ENCODE results near the gene GSE1. TPM values are rescaled to one million over a fixed set of nuclear protein-coding genes. Genes with fewer than 3 reads are reported as not detected.
A peak's percentile ranks its signal among the peaks of the same experiment; 100 is the strongest.

The GSE1 gene
- total and polyA plus RNA-seq, 9 of the 15 experiments (the other 6 are each of a cell fraction or from before 2014, with no cell fraction given): 12.2 to 244 (median 57.9) TPM

DNA sequence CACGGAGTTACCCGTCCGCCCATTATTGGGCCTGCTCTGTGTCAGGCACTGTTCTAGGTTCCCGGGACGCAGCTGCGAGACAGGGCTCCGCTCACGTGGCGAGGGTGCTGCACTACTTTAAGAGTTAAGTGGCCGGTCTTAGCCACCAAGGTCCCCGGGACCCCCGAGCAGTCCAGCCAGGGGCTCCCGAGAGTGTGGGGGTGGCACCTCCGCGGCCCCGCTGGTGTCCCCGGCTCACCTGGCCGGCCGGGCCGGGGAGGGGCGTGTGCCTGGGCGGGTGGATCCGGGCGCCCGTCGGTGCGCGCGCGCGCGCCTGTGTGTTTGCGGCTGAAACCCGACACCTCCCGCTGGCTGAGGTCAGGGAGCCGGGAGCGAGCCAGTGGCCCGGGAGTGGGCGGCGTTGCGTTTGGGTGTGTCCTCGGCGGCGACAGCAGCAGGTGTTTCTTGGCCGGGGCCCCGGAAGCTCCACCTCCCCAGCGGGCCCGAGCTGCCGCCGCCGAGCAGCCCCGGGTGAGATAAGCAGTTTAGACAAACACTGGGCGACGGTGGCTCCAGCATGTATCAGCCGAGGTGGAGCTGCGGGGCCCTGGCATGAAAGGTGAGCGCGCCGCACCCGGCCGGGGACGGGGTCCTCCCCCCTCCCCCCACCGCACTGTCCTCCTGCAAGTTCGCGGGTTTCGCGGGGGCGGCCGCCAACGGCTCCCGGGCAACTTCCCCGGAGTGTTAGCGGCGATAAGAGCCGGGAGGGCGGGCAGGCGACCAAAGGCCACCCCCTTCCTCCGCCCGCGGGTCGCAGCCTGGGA lies at the start of gene GSE1 (continued):
- TF ChIP-seq, protein P1, sequence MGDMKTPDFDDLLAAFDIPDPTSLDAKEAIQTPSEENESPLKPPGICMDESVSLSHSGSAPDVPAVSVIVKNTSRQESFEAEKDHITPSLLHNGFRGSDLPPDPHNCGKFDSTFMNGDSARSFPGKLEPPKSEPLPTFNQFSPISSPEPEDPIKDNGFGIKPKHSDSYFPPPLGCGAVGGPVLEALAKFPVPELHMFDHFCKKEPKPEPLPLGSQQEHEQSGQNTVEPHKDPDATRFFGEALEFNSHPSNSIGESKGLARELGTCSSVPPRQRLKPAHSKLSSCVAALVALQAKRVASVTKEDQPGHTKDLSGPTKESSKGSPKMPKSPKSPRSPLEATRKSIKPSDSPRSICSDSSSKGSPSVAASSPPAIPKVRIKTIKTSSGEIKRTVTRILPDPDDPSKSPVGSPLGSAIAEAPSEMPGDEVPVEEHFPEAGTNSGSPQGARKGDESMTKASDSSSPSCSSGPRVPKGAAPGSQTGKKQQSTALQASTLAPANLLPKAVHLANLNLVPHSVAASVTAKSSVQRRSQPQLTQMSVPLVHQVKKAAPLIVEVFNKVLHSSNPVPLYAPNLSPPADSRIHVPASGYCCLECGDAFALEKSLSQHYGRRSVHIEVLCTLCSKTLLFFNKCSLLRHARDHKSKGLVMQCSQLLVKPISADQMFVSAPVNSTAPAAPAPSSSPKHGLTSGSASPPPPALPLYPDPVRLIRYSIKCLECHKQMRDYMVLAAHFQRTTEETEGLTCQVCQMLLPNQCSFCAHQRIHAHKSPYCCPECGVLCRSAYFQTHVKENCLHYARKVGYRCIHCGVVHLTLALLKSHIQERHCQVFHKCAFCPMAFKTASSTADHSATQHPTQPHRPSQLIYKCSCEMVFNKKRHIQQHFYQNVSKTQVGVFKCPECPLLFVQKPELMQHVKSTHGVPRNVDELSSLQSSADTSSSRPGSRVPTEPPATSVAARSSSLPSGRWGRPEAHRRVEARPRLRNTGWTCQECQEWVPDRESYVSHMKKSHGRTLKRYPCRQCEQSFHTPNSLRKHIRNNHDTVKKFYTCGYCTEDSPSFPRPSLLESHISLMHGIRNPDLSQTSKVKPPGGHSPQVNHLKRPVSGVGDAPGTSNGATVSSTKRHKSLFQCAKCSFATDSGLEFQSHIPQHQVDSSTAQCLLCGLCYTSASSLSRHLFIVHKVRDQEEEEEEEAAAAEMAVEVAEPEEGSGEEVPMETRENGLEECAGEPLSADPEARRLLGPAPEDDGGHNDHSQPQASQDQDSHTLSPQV (IDR thresholded peaks at IDR 0.05): peak; percentile 42; the same call in 1 of the 2 replicates
- TF ChIP-seq XRCC3 (IDR thresholded peaks at IDR 0.05) (no peak), GTF2E2 (tag; IDR thresholded peaks at IDR 0.05) (peak; percentile 67; the same call in 1 of the 2 replicates), SMARCB1 (IDR thresholded peaks at IDR 0.05; ENCODE audit: insufficient read length, low read depth) (no peak), KLF1 (tag; IDR thresholded peaks at IDR 0.05) (peak; percentile 97), SETDB1 (IDR thresholded peaks at IDR 0.05; ENCODE audit: low read length) (no peak), ZNF507 (tag; conservative IDR thresholded peaks at IDR 0.05) (no peak), BRF1 (IDR thresholded peaks at IDR 0.05; ENCODE audit: borderline replicate concordance, extremely low read depth, insufficient read length) (no peak), GATAD2B (IDR thresholded peaks at IDR 0.05; ENCODE audit: borderline replicate concordance) (peak; percentile 84), SOX6 (IDR thresholded peaks at IDR 0.05) (peak; percentile 77), TCFL5 (CRISPR knock-in tag; conservative IDR thresholded peaks at IDR 0.05) (no peak), MEIS2 (IDR thresholded peaks at IDR 0.05; ENCODE audit: partially characterized antibody) (peak; percentile 54), ZNF274 (IDR thresholded peaks at IDR 0.05; ENCODE audit: borderline replicate concordance, low read depth, low read length) (peak; percentile 65; the same call in 1 of the 2 replicates), MIER1 (IDR thresholded peaks at IDR 0.05; ENCODE audit: low read depth) (no peak), PRPF4 (IDR thresholded peaks at IDR 0.05; ENCODE audit: insufficient read depth, low read depth, low read length, poor library complexity, severe bottlenecking) (peak; percentile 70)
- TF ChIP-seq, protein P2, sequence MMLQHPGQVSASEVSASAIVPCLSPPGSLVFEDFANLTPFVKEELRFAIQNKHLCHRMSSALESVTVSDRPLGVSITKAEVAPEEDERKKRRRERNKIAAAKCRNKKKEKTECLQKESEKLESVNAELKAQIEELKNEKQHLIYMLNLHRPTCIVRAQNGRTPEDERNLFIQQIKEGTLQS (IDR thresholded peaks at IDR 0.05): 0 out of 2 replicates have a peak, but pooled peaks have one; percentile 46
- TF ChIP-seq, protein P2 (CRISPR knock-in tag; conservative IDR thresholded peaks at IDR 0.05): no peak
- TF ChIP-seq, protein P3, sequence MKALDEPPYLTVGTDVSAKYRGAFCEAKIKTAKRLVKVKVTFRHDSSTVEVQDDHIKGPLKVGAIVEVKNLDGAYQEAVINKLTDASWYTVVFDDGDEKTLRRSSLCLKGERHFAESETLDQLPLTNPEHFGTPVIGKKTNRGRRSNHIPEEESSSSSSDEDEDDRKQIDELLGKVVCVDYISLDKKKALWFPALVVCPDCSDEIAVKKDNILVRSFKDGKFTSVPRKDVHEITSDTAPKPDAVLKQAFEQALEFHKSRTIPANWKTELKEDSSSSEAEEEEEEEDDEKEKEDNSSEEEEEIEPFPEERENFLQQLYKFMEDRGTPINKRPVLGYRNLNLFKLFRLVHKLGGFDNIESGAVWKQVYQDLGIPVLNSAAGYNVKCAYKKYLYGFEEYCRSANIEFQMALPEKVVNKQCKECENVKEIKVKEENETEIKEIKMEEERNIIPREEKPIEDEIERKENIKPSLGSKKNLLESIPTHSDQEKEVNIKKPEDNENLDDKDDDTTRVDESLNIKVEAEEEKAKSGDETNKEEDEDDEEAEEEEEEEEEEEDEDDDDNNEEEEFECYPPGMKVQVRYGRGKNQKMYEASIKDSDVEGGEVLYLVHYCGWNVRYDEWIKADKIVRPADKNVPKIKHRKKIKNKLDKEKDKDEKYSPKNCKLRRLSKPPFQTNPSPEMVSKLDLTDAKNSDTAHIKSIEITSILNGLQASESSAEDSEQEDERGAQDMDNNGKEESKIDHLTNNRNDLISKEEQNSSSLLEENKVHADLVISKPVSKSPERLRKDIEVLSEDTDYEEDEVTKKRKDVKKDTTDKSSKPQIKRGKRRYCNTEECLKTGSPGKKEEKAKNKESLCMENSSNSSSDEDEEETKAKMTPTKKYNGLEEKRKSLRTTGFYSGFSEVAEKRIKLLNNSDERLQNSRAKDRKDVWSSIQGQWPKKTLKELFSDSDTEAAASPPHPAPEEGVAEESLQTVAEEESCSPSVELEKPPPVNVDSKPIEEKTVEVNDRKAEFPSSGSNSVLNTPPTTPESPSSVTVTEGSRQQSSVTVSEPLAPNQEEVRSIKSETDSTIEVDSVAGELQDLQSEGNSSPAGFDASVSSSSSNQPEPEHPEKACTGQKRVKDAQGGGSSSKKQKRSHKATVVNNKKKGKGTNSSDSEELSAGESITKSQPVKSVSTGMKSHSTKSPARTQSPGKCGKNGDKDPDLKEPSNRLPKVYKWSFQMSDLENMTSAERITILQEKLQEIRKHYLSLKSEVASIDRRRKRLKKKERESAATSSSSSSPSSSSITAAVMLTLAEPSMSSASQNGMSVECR (CRISPR knock-in tag; IDR thresholded peaks at IDR 0.05): peak; percentile 69
